Stomach (tissue), 4 donors: ENCODE measurements around the gene CPVL.

Experiments used
- CTCF ChIP-seq, 7 experiments: fragments of 450-650 bp in 4 of 7; fragments of 200-600 bp in 3 of 7; sonication (generic) in 3 of 7; IDR thresholded peaks; one replicate each; pipeline ENCODE4 v1.5.1; 2016 to 2019; ENCODE audit warnings: antibody characterized with exemption in 7 of 7, control low read depth in 2 of 7, mild to moderate bottlenecking in 1 of 7
- POLR2A ChIP-seq, 4 donors: fragments of 450-650 bp; IDR thresholded peaks; one replicate each; pipeline ENCODE4 v1.6.1; 2016; ENCODE audit warnings: antibody characterized with exemption in 4 of 4, control low read depth in 2 of 4, mild to moderate bottlenecking in 1 of 4, moderate library complexity in 1 of 4
- POLR2AphosphoS5 ChIP-seq, 3 donors: sonication (generic); formaldehyde crosslinking; IDR thresholded peaks; one replicate each; pipeline ENCODE4 v1.6.1; 2016; ENCODE audit warnings: antibody characterized with exemption in 3 of 3

- TF ChIP-seq CTCF (IDR thresholded peaks at IDR 0.05) (no peak), POLR2AphosphoS5 (IDR thresholded peaks at IDR 0.05) (no peak), POLR2A (IDR thresholded peaks at IDR 0.05) (no peak)
Observed at GRCh38 chr7:29044554-29044953, 101.8 kb downstream of the CPVL start.
